Ishikawa (cell line): ENCODE data around the gene ARHGAP19.

ENCODE experiments used
- TAF1 ChIP-seq: IDR thresholded peaks from 2 replicates; pipeline ENCODE4 v1.6.1; 2012; ENCODE audit warnings: low read depth, mild to moderate bottlenecking
- TF ChIP-seq, protein P1 (sequence below): IDR thresholded peaks from 2 replicates; pipeline ENCODE4 v1.6.1; 2012

DNA sequence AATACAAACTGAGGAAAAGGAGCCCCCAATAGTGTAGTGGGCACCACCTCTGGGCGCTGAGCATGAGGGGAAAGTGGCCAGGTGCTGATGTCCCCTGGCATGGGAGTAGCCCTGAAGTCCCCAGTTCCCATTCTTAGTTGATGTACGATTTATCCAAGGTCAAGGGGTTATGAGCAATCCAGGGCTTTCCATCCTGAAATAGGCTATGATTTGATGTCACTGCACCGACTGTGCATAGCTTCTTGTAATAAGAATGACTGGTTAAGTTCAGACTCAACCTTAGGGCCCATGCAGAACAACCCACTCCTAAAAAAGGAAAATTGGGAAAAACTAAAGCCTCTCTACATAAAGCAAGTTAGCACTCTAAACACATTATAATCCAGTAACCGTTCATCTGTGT lies 31.1 kb upstream of the ARHGAP19 start:
- TF ChIP-seq, protein P1, sequence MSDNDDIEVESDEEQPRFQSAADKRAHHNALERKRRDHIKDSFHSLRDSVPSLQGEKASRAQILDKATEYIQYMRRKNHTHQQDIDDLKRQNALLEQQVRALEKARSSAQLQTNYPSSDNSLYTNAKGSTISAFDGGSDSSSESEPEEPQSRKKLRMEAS: no peak
- TF ChIP-seq TAF1: no peak
